ENCODE results near the gene FUBP1. TPM values are rescaled to one million over a fixed set of nuclear protein-coding genes. Genes with fewer than 3 reads are reported as not detected.

The FUBP1 gene
- total RNA-seq, 1 experiment from 2014 or later, result 188 TPM

DNA sequence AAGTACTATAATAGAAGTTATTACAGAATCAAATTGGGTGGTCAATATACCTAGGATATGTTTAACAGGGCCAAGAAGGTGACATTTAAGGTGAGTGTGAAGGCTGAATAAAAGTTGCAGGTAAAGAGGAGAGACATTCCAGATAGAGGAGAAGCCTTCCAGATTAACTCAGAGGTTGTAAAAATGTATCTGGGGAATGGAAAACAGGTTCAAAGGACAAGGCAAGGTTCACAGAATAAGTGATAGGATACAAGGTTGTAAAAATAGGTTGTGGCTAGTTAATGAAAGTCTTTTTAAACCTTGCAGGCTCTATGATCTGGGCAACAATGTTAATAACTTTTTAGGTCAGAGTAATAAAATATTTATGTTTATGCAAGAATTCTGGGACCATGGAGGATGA lies 40.2 kb downstream of the FUBP1 start:
- no peaks in the 10 kb centered on the region for H3K9me3 Mint-ChIP-seq (ENCODE audit: low read depth, unreplicated experiment)
- H3K4me3 Mint-ChIP-seq (ENCODE audit: low read depth, unreplicated experiment), result no peak overlapping the region
- H3K4me1 Mint-ChIP-seq (ENCODE audit: low read depth, unreplicated experiment), result no peaks in the 10 kb centered on the region
- H3K27ac Mint-ChIP-seq (ENCODE audit: unreplicated experiment), result no peak overlapping the region
- CTCF ChIA-PET, result interaction anchor here (0.6 kb wide), 1 partner anchor 13 kb away, joined by 5 read pairs; no protein-coding TSS in a partner anchor
- DNase-seq, result no peak
- TF ChIP-seq, protein P1, sequence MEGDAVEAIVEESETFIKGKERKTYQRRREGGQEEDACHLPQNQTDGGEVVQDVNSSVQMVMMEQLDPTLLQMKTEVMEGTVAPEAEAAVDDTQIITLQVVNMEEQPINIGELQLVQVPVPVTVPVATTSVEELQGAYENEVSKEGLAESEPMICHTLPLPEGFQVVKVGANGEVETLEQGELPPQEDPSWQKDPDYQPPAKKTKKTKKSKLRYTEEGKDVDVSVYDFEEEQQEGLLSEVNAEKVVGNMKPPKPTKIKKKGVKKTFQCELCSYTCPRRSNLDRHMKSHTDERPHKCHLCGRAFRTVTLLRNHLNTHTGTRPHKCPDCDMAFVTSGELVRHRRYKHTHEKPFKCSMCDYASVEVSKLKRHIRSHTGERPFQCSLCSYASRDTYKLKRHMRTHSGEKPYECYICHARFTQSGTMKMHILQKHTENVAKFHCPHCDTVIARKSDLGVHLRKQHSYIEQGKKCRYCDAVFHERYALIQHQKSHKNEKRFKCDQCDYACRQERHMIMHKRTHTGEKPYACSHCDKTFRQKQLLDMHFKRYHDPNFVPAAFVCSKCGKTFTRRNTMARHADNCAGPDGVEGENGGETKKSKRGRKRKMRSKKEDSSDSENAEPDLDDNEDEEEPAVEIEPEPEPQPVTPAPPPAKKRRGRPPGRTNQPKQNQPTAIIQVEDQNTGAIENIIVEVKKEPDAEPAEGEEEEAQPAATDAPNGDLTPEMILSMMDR (IDR thresholded peaks at IDR 0.05; ENCODE audit: unreplicated experiment), result no peak
- no peaks in the 10 kb centered on the region for H3K27me3 Mint-ChIP-seq (ENCODE audit: unreplicated experiment)
- H3K36me3 Mint-ChIP-seq (ENCODE audit: insufficient read depth, unreplicated experiment), result peaks cover 21% of the 10 kb centered on the region
- intact Hi-C loops (cut with micrococcal nuclease; ENCODE audit: unreplicated experiment), result no loop called here
- no TSS peak for BruUV-seq (replicated peaks)

- Mint-ChIP-seq H3K27me3 (ENCODE audit: unreplicated experiment) (no peaks in the 10 kb centered on the region), H3K4me3 (ENCODE audit: low read depth, unreplicated experiment) (no peak overlapping the region), H3K27ac (ENCODE audit: unreplicated experiment) (no peak overlapping the region), H3K36me3 (ENCODE audit: insufficient read depth, unreplicated experiment) (no peaks in the 10 kb centered on the region), H3K9me3 (ENCODE audit: low read depth, unreplicated experiment) (no peaks in the 10 kb centered on the region), H3K4me1 (ENCODE audit: low read depth, unreplicated experiment) (peaks cover 8% of the 10 kb centered on the region)
- CTCF ChIA-PET, result no interaction called here
- no TSS peak for BruUV-seq (replicated peaks)
- DNase-seq, result no peak
- TF ChIP-seq, protein P1 (IDR thresholded peaks at IDR 0.05; ENCODE audit: unreplicated experiment), result no peak
- intact Hi-C loops (cut with micrococcal nuclease; ENCODE audit: unreplicated experiment), result no loop called here
Measured at GRCh38 chr1:77929806-77930205, 49.1 kb downstream of the FUBP1 start.

DNA sequence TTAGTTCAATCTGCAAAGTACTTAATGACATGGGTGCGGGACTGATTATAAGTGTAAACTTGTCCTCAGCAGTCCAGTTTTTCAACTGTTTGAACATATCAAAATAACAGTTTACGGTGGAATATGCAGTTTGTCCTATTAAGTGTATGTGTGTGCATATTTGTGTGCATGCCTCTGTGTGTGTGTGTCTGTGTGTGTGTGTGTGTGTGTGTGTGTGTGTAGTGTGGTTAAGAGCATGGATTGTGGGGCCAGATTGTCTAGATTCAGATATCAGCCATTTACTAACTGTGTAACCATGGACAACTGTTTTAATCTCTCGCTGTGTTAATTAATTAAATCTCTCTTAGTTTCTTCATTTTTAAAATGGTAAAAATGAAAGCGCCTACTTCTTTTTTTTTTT lies 51.5 kb downstream of the FUBP1 start:
- no TSS peak for BruUV-seq (replicated peaks)
- no peaks in the 10 kb centered on the region for H3K36me3 Mint-ChIP-seq (ENCODE audit: insufficient read depth, unreplicated experiment)
- CTCF ChIA-PET, result no interaction called here
- intact Hi-C loops (cut with micrococcal nuclease; ENCODE audit: unreplicated experiment), result no loop called here
- TF ChIP-seq, protein P1 (IDR thresholded peaks at IDR 0.05; ENCODE audit: unreplicated experiment), result no peak
- DNase-seq, result no peak
- no peak overlapping the region for H3K27ac Mint-ChIP-seq (ENCODE audit: unreplicated experiment)
- no peak overlapping the region for H3K4me3 Mint-ChIP-seq (ENCODE audit: low read depth, unreplicated experiment)
- H3K27me3 Mint-ChIP-seq (ENCODE audit: unreplicated experiment), result no peaks in the 10 kb centered on the region
- H3K9me3 Mint-ChIP-seq (ENCODE audit: low read depth, unreplicated experiment), result no peaks in the 10 kb centered on the region
- peaks cover 8% of the 10 kb centered on the region for H3K4me1 Mint-ChIP-seq (ENCODE audit: low read depth, unreplicated experiment)

DNA sequence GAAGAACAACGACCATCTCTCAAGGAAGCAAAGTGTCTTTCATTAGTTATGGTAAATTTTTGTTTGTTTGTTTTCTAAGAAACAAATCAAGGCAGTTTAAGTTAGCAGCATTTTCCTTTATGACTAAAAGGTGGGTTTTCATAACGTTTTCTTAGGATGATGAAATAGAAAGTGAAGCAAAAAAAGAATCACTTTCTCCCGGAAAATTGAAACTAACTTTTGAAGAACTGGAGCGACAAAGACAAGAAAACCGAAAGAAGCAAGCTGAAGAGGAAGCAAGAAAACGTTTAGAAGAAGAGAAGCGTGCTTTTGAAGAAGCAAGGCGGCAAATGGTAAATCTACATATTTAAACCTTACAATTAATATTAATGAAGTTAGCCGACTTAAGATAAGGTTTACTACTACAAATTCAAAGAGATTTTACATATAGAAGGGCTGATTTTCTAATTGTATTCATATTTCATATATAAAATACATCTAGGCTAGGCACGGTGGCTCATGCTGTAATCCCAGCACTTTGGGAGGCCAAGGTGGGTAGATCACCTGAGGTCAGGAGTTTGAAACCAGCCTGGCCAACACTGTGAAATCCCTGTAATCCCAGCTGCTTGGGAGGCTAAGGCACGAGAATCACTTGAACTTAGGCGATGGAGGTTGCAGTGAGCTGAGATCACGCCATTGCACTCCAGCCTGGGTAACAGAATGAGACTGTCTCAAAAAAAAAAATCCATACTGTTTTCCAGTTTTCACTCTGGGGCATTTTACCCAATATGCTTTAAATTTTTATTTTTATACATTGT lies 52.1 kb downstream of the FUBP1 start:
- peaks cover 8% of the 10 kb centered on the region for H3K4me1 Mint-ChIP-seq (ENCODE audit: low read depth, unreplicated experiment)
- no peaks in the 10 kb centered on the region for H3K9me3 Mint-ChIP-seq (ENCODE audit: low read depth, unreplicated experiment)
- no peak overlapping the region for H3K27ac Mint-ChIP-seq (ENCODE audit: unreplicated experiment)
- intact Hi-C loops (cut with micrococcal nuclease; ENCODE audit: unreplicated experiment), result no loop called here
- no peak for DNase-seq
- H3K36me3 Mint-ChIP-seq (ENCODE audit: insufficient read depth, unreplicated experiment), result no peaks in the 10 kb centered on the region
- TF ChIP-seq, protein P1 (IDR thresholded peaks at IDR 0.05; ENCODE audit: unreplicated experiment), result no peak
- no peaks in the 10 kb centered on the region for H3K27me3 Mint-ChIP-seq (ENCODE audit: unreplicated experiment)
- CTCF ChIA-PET, result no interaction called here
- BruUV-seq (replicated peaks), result no TSS peak
- no peak overlapping the region for H3K4me3 Mint-ChIP-seq (ENCODE audit: low read depth, unreplicated experiment)
